A549 (cell line): ENCODE results near the gene DTD2.

Experiments
- ATOH8 ChIP-seq: fragments of 250-450 bp; sonication (Bioruptor Pico); IDR thresholded peaks from 2 replicates; pipeline ENCODE4 v1.5.0; 2020; ENCODE audit warnings: low read depth, mild to moderate bottlenecking, moderate library complexity
- CBX8 ChIP-seq: fragments of 200-600 bp; sonication (generic); IDR thresholded peaks from 2 replicates; pipeline ENCODE4 v1.6.1; 2016
- CHD2 ChIP-seq: fragments of 150-350 bp; IDR thresholded peaks from 2 replicates; pipeline ENCODE4 v1.6.1; 2014; ENCODE audit warnings: low read length; ENCODE audit not compliant: partially characterized antibody
- CTCF ChIP-seq: fragments of >200 bp; sonication (Bioruptor Twin); formaldehyde crosslinking; IDR thresholded peaks from 3 replicates; pipeline ENCODE4 v1.5.1; 2016
- EP300 ChIP-seq, 2 experiments: fragments of >200 bp; sonication (Bioruptor Twin); formaldehyde crosslinking; IDR thresholded peaks; 2 replicates in 1 of 2; 3 replicates in 1 of 2; pipeline ENCODE4 v1.6.1; 2016 to 2017
- KDM5A ChIP-seq: fragments of 200-600 bp; sonication (generic); IDR thresholded peaks from 2 replicates; pipeline ENCODE4 v1.6.1; 2016; ENCODE audit warnings: antibody characterized with exemption, mild to moderate bottlenecking
- MAX ChIP-seq: IDR thresholded peaks from 2 replicates; pipeline ENCODE4 v1.6.1; 2012
- PBX3 ChIP-seq: IDR thresholded peaks from 2 replicates; pipeline ENCODE4 v1.6.1; 2012
- POLR2A ChIP-seq: IDR thresholded peaks from 2 replicates; pipeline ENCODE4 v1.6.1; 2012; ENCODE audit warnings: mild to moderate bottlenecking, low read length
- RAD21 ChIP-seq, 2 experiments: fragments of >200 bp in 1 of 2; sonication (Bioruptor Twin) in 1 of 2; formaldehyde crosslinking in 1 of 2; IDR thresholded peaks in 1 of 2; conservative IDR thresholded peaks in 1 of 2; 2 replicates in 1 of 2; 3 replicates in 1 of 2; pipeline ENCODE4 v1.6.1; 2012 to 2018; ENCODE audit warnings: inconsistent platforms in 1 of 2
- REST ChIP-seq: fragments of 200-600 bp; sonication (generic); IDR thresholded peaks from 2 replicates; pipeline ENCODE4 v1.6.1; 2016; ENCODE audit warnings: antibody characterized with exemption, mild to moderate bottlenecking, moderate library complexity
- RFX5 ChIP-seq: fragments of 450-650 bp; IDR thresholded peaks from 2 replicates; pipeline ENCODE4 v1.7.1; 2014; ENCODE audit warnings: antibody characterized with exemption, mild to moderate bottlenecking, moderate library complexity
- USF2 ChIP-seq: fragments of 450-650 bp; IDR thresholded peaks from 2 replicates; pipeline ENCODE4 v1.6.1; 2014; ENCODE audit warnings: antibody characterized with exemption

GRCh38 chr14:31408421-31408820, 48.9 kb downstream of the DTD2 start:
- no peak for TF ChIP-seq REST
- TF ChIP-seq USF2: no peak
- no peak for TF ChIP-seq MAX
- TF ChIP-seq CTCF: no peak
- TF ChIP-seq CHD2: no peak
- no peak for TF ChIP-seq RAD21 (conservative IDR thresholded peaks at IDR 0.05 in 1 of 2, IDR thresholded peaks at IDR 0.05 in 1 of 2)
- TF ChIP-seq KDM5A: no peak
- no peak for TF ChIP-seq RFX5
- no peak for TF ChIP-seq PBX3
- no peak for TF ChIP-seq EP300 (IDR thresholded peaks at IDR 0.05)
- TF ChIP-seq ATOH8 (CRISPR knock-in tag): no peak
- no peak for TF ChIP-seq CBX8
- no peak for TF ChIP-seq POLR2A
